IMR-90 (cell line): ENCODE measurements around the gene CPAMD8. TPM values are rescaled to one million over a fixed set of nuclear protein-coding genes. Genes with fewer than 3 reads are reported as not detected.

ENCODE experiments used
- ATAC-seq: fragments of 200-7000 bp; cut with Tn5 transposase; 2 replicates; pipeline ENCODE4 v1.9.1; 2020; ENCODE audit warnings: low read depth, mild to moderate bottlenecking, moderate library complexity
- BruUV-seq: library from RNA; stranded (reverse); fragments of 400-500 nt; replicated peaks from 2 replicates; lab custom pipeline; 2021; lab: Mats Ljungman, UMichigan
- CTCF ChIA-PET: fragments of 300-600 bp; formaldehyde crosslinking; extraction: SDS; loops from one replicate; lab custom pipeline; 2021; ENCODE audit warnings: antibody characterized with exemption; lab: Yijun Ruan, JAX
- POLR2A ChIA-PET: fragments of 300-600 bp; sonication (Branson Sonifier 250); formaldehyde crosslinking; loops from one replicate; lab custom pipeline; 2022; ENCODE audit warnings: antibody characterized with exemption; ENCODE audit not compliant: unreplicated experiment; lab: Charles Lee
- DNase-seq: peaks from one replicate; pipeline ENCODE4 v3.0.0; 2013
- H2AFZ ChIP-seq: replicated peaks from 2 replicates; pipeline ENCODE3; 2013; ENCODE audit warnings: low read length, mild to moderate bottlenecking; ENCODE audit not compliant: poor library complexity
- H2AK5ac ChIP-seq: 2 replicates; pipeline ENCODE4 v1.6.1; 2013; ENCODE audit warnings: low read depth, low read length, inconsistent platforms
- H2AK9ac ChIP-seq: replicated peaks from 2 replicates; pipeline ENCODE3; 2013; ENCODE audit warnings: mild to moderate bottlenecking, low read depth, low read length, moderate library complexity; ENCODE audit not compliant: poor library complexity
- H2BK120ac ChIP-seq: 2 replicates; pipeline ENCODE4 v1.6.1; 2013; ENCODE audit warnings: low read depth, low read length, inconsistent platforms
- H2BK15ac ChIP-seq: 3 replicates; pipeline ENCODE4 v1.6.1; 2013; ENCODE audit warnings: low read depth, low read length, inconsistent platforms
- H2BK20ac ChIP-seq: 2 replicates; pipeline ENCODE4 v1.6.1; 2013; ENCODE audit warnings: low read depth, mild to moderate bottlenecking, inconsistent platforms, low read length, moderate library complexity
- H2BK5ac ChIP-seq: 2 replicates; pipeline ENCODE4 v1.6.1; 2013; ENCODE audit warnings: mild to moderate bottlenecking, low read depth, low read length, inconsistent platforms; ENCODE audit not compliant: poor library complexity, severe bottlenecking
- H3K14ac ChIP-seq: replicated peaks from 2 replicates; pipeline ENCODE4 v1.6.1; 2013; ENCODE audit warnings: low read depth, low read length, inconsistent platforms
- H3K18ac ChIP-seq: 2 replicates; pipeline ENCODE4 v1.6.1; 2013; ENCODE audit warnings: low read depth, low read length, control low read depth
- H3K23ac ChIP-seq: 2 replicates; pipeline ENCODE4 v1.6.1; 2013; ENCODE audit warnings: low read depth, low read length, inconsistent platforms
- H3K27ac ChIP-seq: 2 replicates; pipeline ENCODE4 v1.5.1; 2013; ENCODE audit warnings: mild to moderate bottlenecking, control low read depth, low read length; ENCODE audit not compliant: insufficient read depth
- H3K27me3 ChIP-seq: 2 replicates; pipeline ENCODE4 v1.6.1; 2013; ENCODE audit warnings: low read length; ENCODE audit not compliant: control insufficient read depth, insufficient read depth
- H3K36me3 ChIP-seq: 2 replicates; pipeline ENCODE4 v1.6.1; 2013; ENCODE audit warnings: low read length, mixed read lengths; ENCODE audit not compliant: control insufficient read depth, insufficient read depth
- H3K4ac ChIP-seq: 2 replicates; pipeline ENCODE4 v1.6.1; 2013; ENCODE audit warnings: low read depth, low read length, inconsistent platforms
- H3K4me1 ChIP-seq: 2 replicates; pipeline ENCODE4 v1.6.1; 2013; ENCODE audit warnings: low read length, mixed read lengths; ENCODE audit not compliant: control insufficient read depth, insufficient read depth
- H3K4me2 ChIP-seq: 2 replicates; pipeline ENCODE4 v1.6.1; 2013; ENCODE audit warnings: low read depth, mild to moderate bottlenecking, control low read depth, low read length, moderate library complexity
- H3K4me3 ChIP-seq: 2 replicates; pipeline ENCODE4 v1.5.1; 2013; ENCODE audit warnings: low read depth, mild to moderate bottlenecking, control low read depth, low read length, moderate library complexity; ENCODE audit not compliant: insufficient read depth
- H3K56ac ChIP-seq: 2 replicates; pipeline ENCODE4 v1.6.1; 2013; ENCODE audit warnings: low read length, inconsistent platforms; ENCODE audit not compliant: insufficient read depth; ENCODE audit errors: extremely low read depth
- H3K79me1 ChIP-seq, 2 experiments: 2 replicates each; pipeline ENCODE4 v1.6.1; 2013; ENCODE audit warnings: low read length in 2 of 2, inconsistent platforms in 1 of 2, low read depth in 1 of 2
- H3K9ac ChIP-seq: 2 replicates; pipeline ENCODE4 v1.6.1; 2013; ENCODE audit warnings: low read depth, low read length, control low read depth
- H3K9me1 ChIP-seq: 2 replicates; pipeline ENCODE4 v1.6.1; 2013; ENCODE audit warnings: low read length, inconsistent platforms; ENCODE audit not compliant: insufficient read depth
- H3K9me3 ChIP-seq: 2 replicates; pipeline ENCODE4 v1.6.1; 2013; ENCODE audit warnings: low read length; ENCODE audit not compliant: control insufficient read depth, insufficient read depth
- H4K20me1 ChIP-seq: 2 replicates; pipeline ENCODE4 v1.6.1; 2013; ENCODE audit warnings: low read length, inconsistent platforms; ENCODE audit not compliant: insufficient read depth
- H4K5ac ChIP-seq: 2 replicates; pipeline ENCODE4 v1.6.1; 2013; ENCODE audit warnings: mild to moderate bottlenecking, low read depth, low read length, control low read depth
- H4K8ac ChIP-seq, 2 experiments: 2 replicates each; pipeline ENCODE4 v1.6.1; 2013; ENCODE audit warnings: low read depth in 2 of 2, low read length in 2 of 2, control low read depth in 1 of 2, inconsistent platforms in 1 of 2
- H4K91ac ChIP-seq: 2 replicates; pipeline ENCODE4 v1.6.1; 2013; ENCODE audit warnings: low read depth, low read length, inconsistent platforms; ENCODE audit not compliant: insufficient read depth
- MXI1 ChIP-seq: IDR thresholded peaks from 2 replicates; pipeline ENCODE4 v1.6.1; 2012; ENCODE audit warnings: low read depth, mild to moderate bottlenecking, low read length, moderate library complexity, borderline replicate concordance
- WGBS, 2 experiments: methylation state at CpG; one replicate each; pipeline versions ENCODE4 v1.1.5 to v1.1.7; 2013; ENCODE audit warnings: missing lambda C conversion rate in 2 of 2; ENCODE audit not compliant: insufficient read length in 1 of 2; ENCODE audit errors: extremely low coverage in 2 of 2; 5-methylcytosine and 5-hydroxymethylcytosine counted together
- dilution Hi-C: fragments of 300-500 bp; cut with HindIII; formaldehyde crosslinking; loops from one replicate; pipeline ENCODE4 v1.14.3; 2018; ENCODE audit warnings: low sequenced_read_pairs; ENCODE audit not compliant: unreplicated experiment
- in situ Hi-C: fragments of 300-500 bp; cut with MboI; formaldehyde crosslinking; loops from 3 replicates; pipeline ENCODE4 v1.14.3; 2019; ENCODE audit warnings: low sequenced_read_pairs, inconsistent platforms, mixed read lengths
- intact Hi-C: fragments of 100-400 bp; cut with micrococcal nuclease; formaldehyde crosslinking; loops from 2 replicates; pipeline ENCODE4 v1.10.0; 2022
- polyA plus RNA-seq, 3 experiments: library from polyadenylated mRNA; depleted of rRNA; stranded (reverse); fragments of >200 nt; gene quantifications; 2 replicates each; pipeline ENCODE4 v1.2.3, GENCODE V29; 2012; ENCODE audit warnings: low replicate concordance in 1 of 3
- total RNA-seq: library from RNA; depleted of rRNA; stranded (reverse); fragments of >200 nt; gene quantifications from 2 replicates; pipeline ENCODE4 v1.2.3, GENCODE V29; 2012

CPAMD8 gene
- total and polyA plus RNA-seq, 2 of the 4 experiments (the other 2 are of a cell fraction): 0.36 to 0.79 TPM

GRCh38 chr19:16873594-16873993, 153.0 kb downstream of the CPAMD8 start:
- Histone ChIP-seq H2BK15ac (no peak overlapping the region), H3K36me3 (peaks cover 76% of the 10 kb centered on the region), H3K23ac (no peak overlapping the region), H3K27ac (no peak overlapping the region), H3K27me3 (no peaks in the 10 kb centered on the region), H3K18ac (no peak overlapping the region), H4K5ac (no peak overlapping the region), H3K79me1 (peaks cover 25 to 35% of the 10 kb centered on the region in 2 experiments), H3K9me3 (no peaks in the 10 kb centered on the region), H4K20me1 (peaks cover 29% of the 10 kb centered on the region), H3K14ac (no peak overlapping the region), H2AK5ac (no peak overlapping the region), H4K91ac (no peak overlapping the region), H3K4me3 (no peak overlapping the region), H3K4me2 (no peak overlapping the region), H3K4me1 (no peaks in the 10 kb centered on the region), H4K8ac (no peak overlapping the region), H2BK5ac (no peak overlapping the region), H2BK20ac (no peak overlapping the region), H2AK9ac (no peak overlapping the region), H3K9me1 (0 out of 2 replicates have a peak, but pooled peaks cover 5% of the 10 kb centered on the region), H2BK120ac (no peak overlapping the region), H3K56ac (no peak overlapping the region), H3K9ac (no peak overlapping the region), H3K4ac (no peak overlapping the region), H2AFZ (no peak overlapping the region)
- BruUV-seq: no TSS peak
- WGBS, 2 experiments: no CpG with 5 or more reads among the region's 3 CpGs
- intact Hi-C loops: no loop called here
- ChIA-PET POLR2A (no interaction called here), CTCF (no interaction called here)
- ATAC-seq: no peak
- TF ChIP-seq MXI1: no peak
- in situ Hi-C loops: no loop called here
- no peak for DNase-seq
- dilution Hi-C loops: no loop called here
